GM18507 (cell line): ENCODE data around the gene MAPK1.
"Not testable (repeated sequence)": the region's sequence is repeated elsewhere in the genome, so short reads cannot be mapped to it uniquely, and the experiment has no call there.

ENCODE experiments used
- DNase-seq: peaks from one replicate; pipeline ENCODE4 v3.0.0; 2011; ENCODE audit warnings: low read depth; ENCODE audit not compliant: insufficient read length; ENCODE audit errors: extremely low spot score
- FAIRE-seq: peaks from 2 replicates; lab custom pipeline; 2011; peaks lifted over from hg19 to GRCh38; lab: Jason Lieb, UNC

Gene MAPK1

DNA sequence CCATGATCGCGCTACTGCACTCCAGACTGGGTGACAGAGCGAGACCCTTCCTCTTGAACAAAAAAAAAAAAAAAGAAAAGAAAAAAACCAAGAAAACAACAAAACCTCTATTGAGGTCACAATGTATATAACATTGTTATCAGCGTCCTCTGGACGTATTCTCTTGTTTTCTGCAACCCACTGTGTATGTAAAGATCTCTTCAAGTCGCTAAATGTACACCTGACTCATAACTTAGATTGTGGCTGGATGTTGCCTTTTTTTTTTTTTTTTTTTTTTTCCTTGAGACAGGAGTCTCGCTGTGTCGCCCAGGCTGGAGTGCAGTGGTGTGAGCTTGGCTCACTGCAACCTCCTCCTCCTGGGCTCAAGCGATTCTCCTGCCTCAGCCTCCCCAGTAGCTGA lies 130.5 kb downstream of the MAPK1 start:
- DNase-seq (no peak), FAIRE-seq (no peak)

DNA sequence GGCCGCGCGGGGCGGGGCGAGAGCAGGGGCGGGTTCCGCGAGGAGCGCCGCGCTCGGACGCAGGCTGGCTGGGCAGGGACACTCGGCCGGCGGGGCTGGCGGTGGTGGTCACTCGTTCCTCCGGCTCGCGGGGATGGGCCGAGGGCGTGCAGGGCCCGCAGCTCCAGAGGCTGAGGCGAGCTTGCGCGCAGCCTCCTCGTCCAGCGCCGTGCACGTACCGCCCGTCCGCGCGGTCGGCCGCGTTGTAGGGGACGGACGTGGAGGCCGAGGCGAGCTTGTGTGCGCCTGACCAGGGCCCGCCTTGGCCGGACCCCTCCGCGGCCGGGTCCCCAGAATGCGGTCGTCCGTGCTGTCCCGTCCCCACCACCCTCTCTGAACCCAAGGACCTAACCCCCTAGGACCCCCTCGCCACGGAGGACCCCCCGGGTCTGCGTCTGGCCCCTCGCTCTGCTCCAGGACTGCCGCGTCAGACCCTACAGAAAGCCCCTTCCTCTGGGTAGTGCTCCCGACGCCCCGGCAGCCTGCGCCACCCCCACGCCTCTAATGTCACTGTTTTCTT lies 131.3 kb downstream of the MAPK1 start:
- no peak for FAIRE-seq
- no peak for DNase-seq

DNA sequence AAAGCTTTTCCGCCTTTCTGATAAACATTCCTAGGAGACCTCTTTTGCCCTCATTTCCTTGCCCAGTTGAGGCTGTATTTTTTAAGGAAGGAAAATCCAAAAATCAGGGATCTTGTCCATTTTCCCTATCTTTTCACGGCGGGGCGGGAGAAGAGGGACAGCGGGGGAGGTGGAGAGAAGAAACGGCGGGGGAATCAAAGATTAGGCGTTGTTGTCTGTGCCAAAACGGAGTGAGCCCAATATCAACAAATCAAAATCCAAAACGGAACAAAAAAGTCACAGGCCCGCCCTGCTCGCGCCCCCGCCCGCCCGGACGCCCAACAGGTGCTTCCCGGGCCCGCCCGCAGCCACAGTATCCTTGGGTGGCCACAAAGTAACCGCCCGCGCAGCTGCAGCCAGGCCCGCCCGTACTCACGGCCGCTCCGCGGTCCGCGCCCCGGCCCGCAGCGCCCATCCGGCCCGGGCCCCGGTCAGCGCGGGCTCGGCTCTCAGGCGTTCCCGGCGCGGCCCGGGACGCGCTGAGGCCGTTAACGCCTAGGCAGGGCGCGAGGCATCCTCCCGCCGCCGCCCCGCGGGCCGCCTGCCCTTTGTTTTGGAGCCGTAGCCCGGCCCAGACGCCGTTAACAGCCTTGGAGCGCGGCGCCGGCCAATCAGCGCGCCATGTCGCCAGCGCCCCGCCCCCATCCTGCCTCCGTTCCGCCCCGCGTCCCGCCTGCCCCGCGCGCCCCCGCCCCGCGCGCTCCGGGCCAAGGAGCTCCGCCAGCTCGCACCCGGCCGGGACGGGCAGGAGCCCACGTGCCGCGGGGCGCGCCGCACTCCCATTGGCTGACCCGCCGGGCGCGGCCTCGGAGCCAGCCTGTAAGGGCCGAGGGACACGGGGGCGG lies 132.0 kb downstream of the MAPK1 start, which contains the start of gene YPEL1:
Gene YPEL1 (minus strand): TSS at position 595 of the 884 bp plus-strand sequence. CDS start 25,050 bp downstream, outside the sequence.
- FAIRE-seq = peak; percentile 71

DNA sequence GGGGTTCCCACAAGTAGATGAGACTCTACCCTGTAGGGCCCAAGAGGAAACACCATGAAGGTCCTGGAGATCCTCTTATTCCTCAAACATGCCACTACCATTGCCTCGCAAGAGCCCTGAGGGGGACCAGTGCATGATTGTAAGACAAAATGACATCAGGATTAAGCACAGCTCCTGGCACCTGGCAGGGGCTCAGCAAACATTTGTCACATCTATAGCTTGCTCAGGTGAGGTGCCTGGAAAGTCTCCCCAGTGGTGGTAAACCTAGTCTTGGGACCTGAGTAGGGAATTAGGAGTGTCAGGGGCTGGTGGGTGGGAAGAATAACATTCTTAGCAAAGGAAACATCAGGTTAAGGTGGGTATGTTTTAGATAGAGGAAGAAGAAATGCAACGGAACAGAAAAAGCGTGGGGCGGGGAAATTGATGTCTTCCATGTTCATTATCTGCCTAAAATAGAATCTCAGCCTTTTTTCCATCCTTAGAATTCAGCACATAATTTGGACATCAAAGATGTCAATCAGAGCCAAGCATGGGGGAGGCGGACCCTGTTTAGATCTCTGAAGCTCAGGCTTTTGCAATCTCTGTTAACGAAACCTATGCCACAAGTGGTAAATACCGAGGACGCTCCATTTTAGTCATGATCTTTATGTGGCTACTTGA lies 132.8 kb downstream of the MAPK1 start:
- FAIRE-seq (no peak), DNase-seq (no peak)

More for the DNA sequence above, 132.0 kb downstream of the MAPK1 start, which contains the start of gene YPEL1:
- peak; percentile 90 for DNase-seq

DNA sequence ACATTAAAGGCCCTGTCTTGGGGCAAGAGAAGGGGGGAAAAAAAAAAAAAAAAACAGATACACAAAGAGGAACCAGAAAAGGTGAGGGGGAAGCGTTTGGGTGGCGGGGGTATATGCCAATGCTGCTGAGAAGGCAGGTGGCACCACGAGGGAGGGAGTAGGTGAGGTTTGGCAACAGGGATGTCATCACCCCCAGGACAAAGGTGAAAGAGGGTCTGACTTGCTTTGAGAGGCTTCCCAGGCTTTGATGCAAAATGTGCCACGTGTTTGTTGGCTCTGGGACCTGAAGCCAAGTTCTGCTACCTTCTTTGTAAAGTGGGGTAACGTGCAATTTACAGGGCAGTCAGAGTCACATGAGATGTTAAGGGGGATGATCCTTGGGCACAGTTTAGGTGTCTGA lies 135.9 kb downstream of the MAPK1 start:
- FAIRE-seq = no peak

DNA sequence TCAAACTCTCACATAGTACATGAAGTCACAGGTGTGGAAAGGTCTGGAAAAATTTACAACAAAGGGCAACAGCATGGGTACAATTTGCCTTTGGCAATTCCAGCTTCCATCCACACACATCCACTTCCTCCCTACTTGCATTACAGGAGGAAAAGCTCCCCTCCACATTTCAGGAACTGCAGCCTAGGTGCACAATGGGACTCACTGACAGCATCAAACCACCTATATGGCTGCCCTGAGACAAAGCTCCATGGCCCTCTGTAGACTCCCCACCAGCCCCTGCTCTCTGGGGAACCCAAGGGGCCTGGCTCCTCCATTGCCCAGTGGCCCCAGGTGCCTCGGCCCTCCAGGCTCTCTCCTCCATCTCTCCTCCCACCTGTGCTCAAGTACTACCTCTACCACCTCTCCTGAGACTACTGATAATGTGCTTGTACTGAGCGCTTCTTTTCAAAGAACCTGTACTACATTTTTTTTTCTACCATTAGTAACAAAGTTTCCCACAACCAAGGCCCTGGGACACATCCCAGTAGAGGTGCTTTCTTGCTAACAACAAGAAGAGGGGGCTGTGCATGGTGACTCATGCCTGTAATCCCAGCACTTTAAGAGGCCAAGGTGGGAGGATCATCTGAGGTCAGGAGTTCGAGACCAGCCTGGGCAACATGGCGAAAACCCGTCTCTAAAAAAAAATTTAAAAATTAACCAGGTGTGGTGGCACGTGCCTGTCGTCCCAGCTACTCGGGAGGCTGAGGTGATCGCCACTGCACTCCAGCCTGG lies 136.7 kb downstream of the MAPK1 start:
- DNase-seq (no peak), FAIRE-seq (no peak)

More for the DNA sequence above, 135.9 kb downstream of the MAPK1 start:
- no peak for DNase-seq

DNA sequence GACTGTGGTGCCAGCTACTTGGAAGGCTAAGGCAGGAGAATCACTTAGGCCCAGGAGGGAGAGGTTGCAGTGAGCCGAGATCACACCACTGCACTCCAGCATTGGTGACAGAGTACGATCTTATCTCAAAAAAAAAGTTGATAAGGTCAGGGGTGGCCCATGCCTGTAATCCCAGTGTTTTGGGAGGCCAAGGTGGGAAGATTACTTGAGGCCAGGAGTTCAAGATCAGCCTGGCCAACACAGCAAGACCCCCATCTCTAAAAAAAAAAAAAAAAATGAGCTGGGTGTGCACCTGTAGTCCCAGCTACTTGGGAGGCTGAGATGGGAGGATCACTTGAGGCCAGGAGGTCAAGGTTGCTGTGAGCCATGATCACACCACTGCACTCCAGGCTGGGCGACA lies 138.3 kb downstream of the MAPK1 start:
- not testable (repeated sequence) for DNase-seq, FAIRE-seq

DNA sequence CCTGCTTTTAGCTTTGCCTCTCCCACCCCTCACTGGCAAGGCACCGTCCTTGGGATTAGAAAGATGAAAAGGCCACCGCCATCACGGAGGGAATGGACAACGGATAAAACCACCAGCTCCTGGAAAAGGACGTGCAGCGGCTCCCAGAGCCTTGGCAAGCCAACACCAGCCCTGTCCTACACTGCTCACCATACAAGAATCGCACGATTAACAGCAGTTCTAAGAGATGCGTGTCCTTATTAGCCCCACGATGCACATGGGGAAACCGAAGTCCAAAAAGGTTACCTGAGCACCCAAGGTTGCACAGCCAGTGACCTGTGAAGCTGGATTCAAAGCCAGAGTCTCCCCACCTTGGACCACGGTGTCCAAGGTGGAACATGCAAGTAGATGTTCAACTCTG lies 139.2 kb downstream of the MAPK1 start:
- DNase-seq (no peak), FAIRE-seq (no peak)

DNA sequence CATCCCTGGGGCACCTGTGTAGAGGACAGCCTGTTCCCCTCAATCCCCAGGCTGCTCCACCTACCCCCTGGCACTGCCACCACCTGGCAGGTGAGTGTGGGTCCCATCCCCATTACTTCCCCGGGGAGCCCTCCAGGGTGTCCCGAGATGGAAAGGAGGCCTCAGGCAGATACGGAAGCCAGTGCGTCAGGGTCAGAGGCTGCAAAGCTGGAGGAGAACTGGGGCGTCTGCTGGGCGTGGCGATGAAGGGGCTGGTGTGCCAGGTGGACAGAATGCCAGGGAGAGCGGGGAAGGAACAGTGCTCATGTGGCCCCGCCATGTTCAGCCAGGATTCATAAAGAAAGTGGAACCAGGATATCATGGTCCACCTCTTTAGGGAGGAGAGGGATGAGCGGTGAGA lies 139.7 kb downstream of the MAPK1 start:
- FAIRE-seq = no peak
- DNase-seq = no peak

DNA sequence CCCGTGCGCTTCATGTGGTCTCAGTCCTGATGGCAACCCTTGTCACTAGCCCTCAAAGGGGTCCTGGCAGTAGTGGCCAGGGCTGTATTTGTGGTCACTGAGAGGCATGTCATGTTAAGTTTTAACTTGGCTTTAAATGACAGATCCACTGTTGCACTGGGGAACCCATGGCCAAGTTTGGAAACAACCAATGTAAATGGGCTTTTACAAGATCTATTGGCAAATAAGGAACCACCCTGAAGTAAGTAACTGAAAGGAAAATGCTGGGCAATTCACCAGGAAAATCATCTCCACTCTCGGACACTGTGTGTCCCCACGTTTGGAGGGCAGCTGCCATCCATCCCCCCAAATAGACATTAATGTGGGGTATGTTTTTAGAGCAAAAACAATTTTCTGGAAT lies 140.3 kb downstream of the MAPK1 start:
- FAIRE-seq (no peak), DNase-seq (no peak)

DNA sequence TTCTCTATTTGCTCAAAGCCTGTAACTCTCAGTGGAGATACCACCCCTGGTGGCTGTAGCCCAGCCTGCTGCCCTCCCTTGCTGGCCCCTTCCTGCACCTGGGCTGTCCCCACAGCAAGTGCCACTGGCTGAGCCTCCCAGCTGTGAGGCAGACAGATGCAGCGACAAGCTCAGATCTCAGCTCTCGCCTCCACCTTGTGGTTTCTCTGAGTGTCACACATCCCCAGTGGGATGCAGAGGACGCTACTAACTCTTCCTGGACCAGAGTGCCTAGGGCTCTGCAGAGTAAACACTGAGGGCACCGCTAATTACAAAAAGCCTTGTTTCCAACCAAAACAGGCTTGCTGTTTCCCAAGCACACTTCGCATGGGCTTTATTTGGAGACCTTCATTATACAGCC lies 140.8 kb downstream of the MAPK1 start:
- FAIRE-seq = peak; percentile 78
- DNase-seq = no peak

DNA sequence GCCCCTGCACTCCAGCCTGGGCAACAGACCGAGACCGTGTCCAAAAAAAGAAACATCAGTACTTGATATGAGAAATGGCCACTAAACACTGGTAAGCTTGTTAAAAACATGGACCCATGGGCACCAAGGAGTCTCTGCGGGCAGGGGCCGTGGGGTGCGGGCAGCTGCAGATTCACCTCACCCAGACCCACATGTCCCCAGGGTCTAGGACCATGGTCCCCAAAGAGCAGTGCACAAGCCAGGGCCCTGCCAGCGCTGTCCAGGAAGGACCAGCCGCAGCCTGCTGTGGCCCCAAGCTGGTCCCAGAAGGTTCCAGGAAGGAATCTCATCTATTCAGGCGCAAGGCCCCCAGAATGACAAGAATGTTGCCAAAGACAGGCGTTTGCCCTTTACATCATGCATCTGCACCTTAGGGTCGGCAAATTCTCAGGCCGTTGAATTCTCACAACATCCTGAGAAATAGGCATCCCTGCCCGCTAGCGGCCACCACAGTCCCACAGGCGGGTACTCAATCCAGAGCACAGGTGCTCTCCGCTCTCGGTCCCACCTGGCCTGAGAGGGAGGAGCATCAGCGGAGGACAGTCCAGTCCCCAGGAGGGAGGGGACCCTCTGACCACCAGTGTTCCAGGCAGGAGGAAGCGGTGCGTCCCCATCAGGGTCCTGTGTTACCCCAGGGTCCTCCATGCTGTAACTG lies 141.3 kb downstream of the MAPK1 start:
- DNase-seq (no peak), FAIRE-seq (no peak)

DNA sequence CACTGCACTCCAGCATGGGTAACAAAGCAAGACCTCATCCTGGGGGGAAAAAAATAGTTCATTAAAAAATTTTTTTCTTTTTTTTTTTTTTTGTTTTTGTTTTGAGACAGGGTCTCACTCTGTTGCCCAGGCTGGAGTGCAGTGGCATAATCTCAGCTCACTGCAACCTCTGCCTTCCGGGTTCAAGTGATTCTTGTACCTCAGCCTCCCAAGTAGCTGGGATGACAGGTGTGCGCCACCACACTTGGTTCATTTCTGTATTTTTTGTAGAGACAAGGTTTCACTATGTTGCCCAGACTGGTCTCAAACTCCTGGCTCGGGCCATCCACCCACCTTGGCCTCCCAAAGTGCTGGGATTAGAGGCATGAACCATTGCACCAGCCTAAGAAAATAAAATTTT lies 142.9 kb downstream of the MAPK1 start:
- not testable (repeated sequence) for FAIRE-seq, DNase-seq

DNA sequence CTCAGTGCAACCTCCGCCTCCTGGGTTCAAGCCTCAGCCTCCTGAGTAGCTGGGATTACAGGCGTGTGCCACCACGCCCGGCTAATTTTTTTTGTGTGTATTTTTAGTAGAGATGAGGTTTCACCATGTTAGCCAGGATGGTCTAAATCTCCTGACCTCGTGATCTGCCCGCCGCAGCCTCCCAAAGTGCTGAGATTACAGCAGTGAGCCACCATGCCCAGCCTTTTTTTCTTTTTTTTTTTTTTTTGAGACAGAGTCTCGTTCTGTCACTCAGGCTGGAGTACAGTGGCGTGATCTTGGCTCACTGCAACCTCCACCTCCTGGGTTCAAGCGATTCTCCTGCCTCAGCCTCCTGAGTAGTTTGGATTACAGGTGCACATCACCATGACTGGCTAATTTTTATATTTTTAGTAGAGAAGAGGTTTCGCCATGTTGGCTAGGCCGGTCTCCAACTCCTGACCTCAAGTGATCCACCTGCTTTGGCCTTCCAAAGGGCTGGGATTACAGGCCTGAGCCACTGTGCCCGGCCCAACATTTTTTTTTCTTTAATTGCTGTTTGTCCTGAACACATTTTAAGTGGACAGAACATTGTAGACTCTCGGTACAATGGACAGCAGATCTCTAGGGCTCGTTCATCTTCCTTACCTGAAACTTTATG lies 146.1 kb downstream of the MAPK1 start:
- not testable (repeated sequence) for FAIRE-seq

DNA sequence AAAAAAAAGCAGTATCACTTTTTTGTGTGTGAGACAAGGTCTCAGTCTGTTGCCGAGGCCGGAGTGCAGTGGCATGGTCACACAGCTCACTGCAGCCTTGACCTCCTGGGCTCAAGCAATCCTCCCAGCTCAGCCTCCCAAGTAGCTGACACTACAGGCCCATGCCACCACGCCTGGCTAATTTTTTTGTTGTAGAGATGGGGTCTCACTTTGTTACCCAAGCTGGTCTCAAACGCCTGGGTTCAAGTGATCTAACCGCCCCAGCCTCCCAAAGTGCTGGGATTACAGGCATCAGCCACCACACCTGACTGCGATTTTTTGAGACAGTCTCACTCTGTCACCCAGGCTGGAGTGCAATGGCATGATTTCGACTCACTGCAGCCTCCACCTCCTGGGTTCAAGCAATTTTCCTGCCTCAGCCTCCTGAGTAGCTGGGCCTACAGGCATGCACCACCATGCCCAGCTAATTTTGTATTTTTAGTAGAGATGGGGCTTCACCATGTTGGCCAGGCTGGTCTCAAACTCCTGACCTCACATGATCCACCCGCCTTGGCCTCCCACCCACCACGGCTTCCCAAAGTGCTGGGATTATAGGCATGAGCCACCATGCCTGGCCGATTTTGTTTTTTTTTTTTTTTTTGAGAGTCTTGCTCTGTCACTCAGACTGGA lies 147.1 kb downstream of the MAPK1 start:
- not testable (repeated sequence) for FAIRE-seq, DNase-seq

More for the DNA sequence above, 146.1 kb downstream of the MAPK1 start:
- not testable (repeated sequence) for DNase-seq

DNA sequence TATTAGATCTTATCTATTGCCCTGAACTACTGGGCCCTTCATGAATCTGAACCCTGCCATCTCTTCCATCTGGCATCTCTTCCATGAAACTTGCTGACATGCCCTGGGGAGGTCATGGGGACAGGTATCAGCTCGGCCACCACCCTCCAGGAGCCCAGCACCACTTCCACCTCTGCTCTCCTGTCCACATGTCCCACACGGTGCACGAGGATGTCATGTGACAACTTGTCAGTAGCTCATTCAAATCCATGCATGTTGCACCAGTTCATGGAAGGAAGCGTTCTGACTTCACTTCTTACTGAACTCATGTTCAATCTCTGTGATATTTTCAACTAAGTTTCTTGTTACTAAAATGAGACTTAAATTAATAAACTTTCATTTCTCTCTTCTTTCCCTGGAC lies 148.4 kb downstream of the MAPK1 start:
- DNase-seq (no peak), FAIRE-seq (no peak)

DNA sequence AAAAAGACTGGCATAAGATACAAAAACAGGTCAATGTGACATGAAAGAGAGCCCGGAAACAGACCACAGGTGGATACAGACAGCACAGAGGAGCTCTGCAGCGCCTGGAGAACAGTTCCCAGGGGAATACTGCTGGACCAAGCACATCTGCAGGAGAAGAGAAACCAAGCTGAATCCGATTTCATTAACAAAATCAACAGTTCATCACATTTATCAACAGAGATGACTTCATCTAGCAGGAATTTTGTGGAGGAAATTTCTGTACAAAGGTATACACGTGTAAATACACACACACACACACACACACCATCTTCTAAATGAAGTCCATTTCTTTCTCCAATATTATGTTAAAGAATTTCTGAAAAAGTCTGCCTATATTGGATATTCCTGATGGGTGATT lies 148.9 kb downstream of the MAPK1 start:
- no peak for FAIRE-seq

More for the DNA sequence above, 148.9 kb downstream of the MAPK1 start:
- no peak for DNase-seq
